ENCODE results near the gene ADGRB3. TPM values are rescaled to one million over a fixed set of nuclear protein-coding genes. Genes with fewer than 3 reads are reported as not detected.

The ADGRB3 gene
- total RNA-seq, 4 donors from 2014 or later, result 0.30 to 0.94 (median 0.35) TPM

DNA sequence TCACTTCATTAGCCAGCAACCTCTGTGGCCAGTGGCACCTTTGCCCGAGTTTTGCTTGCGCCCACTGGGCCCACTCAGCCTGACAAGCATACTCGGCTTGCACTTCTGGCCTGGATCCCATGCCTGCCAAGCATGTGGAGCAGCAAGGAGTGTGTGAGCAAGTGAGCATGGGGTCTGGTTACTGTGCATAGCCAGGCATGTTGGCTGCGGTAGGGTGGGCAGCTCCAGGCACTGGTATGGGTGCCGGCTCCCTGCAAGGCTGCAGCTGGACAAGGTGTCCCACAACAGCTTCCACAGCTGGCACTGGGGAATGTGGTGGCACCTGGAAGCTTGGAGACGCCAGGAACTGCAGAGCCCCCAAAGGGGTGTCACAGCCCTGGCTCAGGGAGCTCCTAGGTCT, 510.0 kb downstream of the ADGRB3 start:
- no peak for TF ChIP-seq POLR2A (IDR thresholded peaks at IDR 0.05)
- TF ChIP-seq, protein P1, sequence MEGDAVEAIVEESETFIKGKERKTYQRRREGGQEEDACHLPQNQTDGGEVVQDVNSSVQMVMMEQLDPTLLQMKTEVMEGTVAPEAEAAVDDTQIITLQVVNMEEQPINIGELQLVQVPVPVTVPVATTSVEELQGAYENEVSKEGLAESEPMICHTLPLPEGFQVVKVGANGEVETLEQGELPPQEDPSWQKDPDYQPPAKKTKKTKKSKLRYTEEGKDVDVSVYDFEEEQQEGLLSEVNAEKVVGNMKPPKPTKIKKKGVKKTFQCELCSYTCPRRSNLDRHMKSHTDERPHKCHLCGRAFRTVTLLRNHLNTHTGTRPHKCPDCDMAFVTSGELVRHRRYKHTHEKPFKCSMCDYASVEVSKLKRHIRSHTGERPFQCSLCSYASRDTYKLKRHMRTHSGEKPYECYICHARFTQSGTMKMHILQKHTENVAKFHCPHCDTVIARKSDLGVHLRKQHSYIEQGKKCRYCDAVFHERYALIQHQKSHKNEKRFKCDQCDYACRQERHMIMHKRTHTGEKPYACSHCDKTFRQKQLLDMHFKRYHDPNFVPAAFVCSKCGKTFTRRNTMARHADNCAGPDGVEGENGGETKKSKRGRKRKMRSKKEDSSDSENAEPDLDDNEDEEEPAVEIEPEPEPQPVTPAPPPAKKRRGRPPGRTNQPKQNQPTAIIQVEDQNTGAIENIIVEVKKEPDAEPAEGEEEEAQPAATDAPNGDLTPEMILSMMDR (IDR thresholded peaks at IDR 0.05), result no peak
- H3K4me3 ChIP-seq (ENCODE audit: low read depth, poor library complexity, severe bottlenecking), result no peak overlapping the region
- intact Hi-C loops (cut with DNase I; ENCODE audit: low total_unique reads), result no loop called here
- no peak for DNase-seq (ENCODE audit: low spot score in 2 of 2)
- WGBS, 2 donors, result 77 to 78% methylated on average over 6 of the region's 6 CpGs

DNA sequence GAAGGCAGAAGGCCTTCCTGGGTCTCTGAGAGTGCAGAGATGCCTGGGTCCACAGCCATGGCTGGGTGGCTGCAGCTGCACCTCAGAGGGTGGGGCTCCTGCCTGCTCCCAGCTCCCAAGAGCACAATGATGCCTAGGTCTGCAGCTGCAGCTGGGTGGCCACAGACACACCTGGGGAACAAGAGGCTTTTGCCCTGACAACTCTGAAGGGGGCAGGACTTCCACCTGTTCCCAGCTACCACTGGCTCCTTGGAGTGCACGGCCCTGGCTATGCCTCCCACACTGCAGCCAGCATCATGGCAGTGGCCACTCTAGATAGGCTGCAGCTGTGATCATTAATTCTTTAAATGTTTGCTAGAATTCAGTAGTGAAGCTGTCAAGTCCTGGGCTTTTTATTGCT, 511.3 kb downstream of the ADGRB3 start:
- TF ChIP-seq, protein P1 (IDR thresholded peaks at IDR 0.05), result no peak
- TF ChIP-seq POLR2A (IDR thresholded peaks at IDR 0.05), result no peak
- intact Hi-C loops (cut with DNase I; ENCODE audit: low total_unique reads), result no loop called here
- no peak for DNase-seq (ENCODE audit: low spot score in 2 of 2)
- WGBS, 2 donors, result 50 to 88% methylated on average over 1 of the region's 1 CpG
- H3K4me3 ChIP-seq (ENCODE audit: low read depth, poor library complexity, severe bottlenecking), result no peak overlapping the region

DNA sequence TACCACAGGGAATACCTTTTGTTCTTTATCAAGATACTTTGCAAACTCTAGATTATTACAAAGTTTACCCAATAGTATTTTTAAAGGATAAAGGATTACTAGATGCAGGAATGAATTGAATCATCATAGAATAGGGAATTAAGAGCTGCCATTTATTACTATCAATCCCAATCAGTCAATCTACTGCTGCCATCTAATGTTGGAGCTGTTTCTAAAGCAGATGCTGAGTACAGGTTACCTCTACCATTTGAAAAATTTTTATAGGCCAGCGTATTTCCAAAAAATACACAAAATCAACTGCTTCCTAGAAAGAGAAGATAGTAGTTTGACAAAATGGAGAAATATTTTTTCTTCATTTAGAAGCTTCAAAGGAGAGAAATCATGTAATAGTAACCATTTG, 520.4 kb downstream of the ADGRB3 start:
- 85 to 94% methylated on average over 1 of the region's 1 CpG for WGBS, 2 donors
- TF ChIP-seq, protein P1 (IDR thresholded peaks at IDR 0.05), result no peak
- no peak for TF ChIP-seq POLR2A (IDR thresholded peaks at IDR 0.05)
- intact Hi-C loops (cut with DNase I; ENCODE audit: low total_unique reads), result no loop called here
- no peak for DNase-seq (ENCODE audit: low spot score in 2 of 2)
- no peak overlapping the region for H3K4me3 ChIP-seq (ENCODE audit: low read depth, poor library complexity, severe bottlenecking)

DNA sequence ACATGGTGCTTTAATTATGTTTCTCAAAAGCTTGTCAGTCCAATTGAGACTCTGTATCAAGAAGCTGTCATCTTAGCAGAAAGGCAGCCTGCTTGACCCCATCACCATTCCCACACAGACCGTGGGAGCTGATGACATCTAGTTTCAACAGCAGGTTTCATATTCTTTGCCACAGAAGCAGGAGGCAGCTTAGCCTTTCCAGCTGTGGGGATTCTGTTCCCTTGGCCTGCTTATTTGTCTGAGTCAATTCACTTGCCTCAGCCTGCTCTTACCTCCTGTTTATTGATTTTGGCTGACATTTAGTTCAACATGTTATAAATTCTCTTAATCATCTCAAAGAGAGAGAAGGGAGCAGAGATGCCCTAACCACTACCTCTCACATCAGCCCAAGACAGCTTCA, 527.7 kb downstream of the ADGRB3 start:
- no peak overlapping the region for H3K4me3 ChIP-seq (ENCODE audit: low read depth, poor library complexity, severe bottlenecking)
- no peak for DNase-seq (ENCODE audit: low spot score in 2 of 2)
- TF ChIP-seq, protein P1 (IDR thresholded peaks at IDR 0.05), result no peak
- TF ChIP-seq POLR2A (IDR thresholded peaks at IDR 0.05), result no peak
- intact Hi-C loops (cut with DNase I; ENCODE audit: low total_unique reads), result no loop called here
- 22 to 41% methylated on average over 1 of the region's 1 CpG for WGBS, 2 donors

DNA sequence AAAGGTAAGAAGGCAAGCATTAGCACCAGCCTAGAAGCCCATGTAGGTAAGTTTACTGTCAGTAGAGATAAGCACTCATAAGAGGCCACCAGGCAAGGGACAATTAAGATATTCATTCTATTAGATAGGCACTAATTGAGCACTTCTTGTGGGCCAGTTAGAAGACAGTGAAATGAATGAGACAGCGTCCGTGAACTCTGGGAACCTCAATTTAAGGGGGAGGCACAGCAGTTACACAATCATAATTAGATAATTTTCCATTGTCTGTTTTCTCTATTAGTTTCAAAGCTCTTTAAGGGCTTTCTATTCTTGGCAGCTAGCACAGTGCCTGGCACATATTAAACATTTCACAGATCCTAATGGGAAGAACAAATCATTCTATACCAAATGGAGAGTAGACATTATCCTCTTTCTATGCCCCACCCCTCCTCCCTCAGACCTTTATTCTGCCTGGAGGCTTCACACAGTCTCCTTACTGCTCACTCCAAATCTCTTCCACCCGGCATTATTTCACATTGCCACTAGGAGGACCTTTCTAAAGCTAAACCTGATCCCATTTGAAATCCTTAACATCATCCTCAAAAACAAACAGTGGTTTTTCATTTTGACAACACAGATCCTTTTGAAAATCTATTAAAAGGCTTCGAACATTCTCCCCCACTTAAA, 529.6 kb downstream of the ADGRB3 start:
- intact Hi-C loops (cut with DNase I; ENCODE audit: low total_unique reads), result no loop called here
- 58 to 64% methylated on average over 4 of the region's 4 CpGs for WGBS, 2 donors
- TF ChIP-seq, protein P1 (IDR thresholded peaks at IDR 0.05), result no peak
- TF ChIP-seq POLR2A (IDR thresholded peaks at IDR 0.05), result no peak
- no peak for DNase-seq (ENCODE audit: low spot score in 2 of 2)
- H3K4me3 ChIP-seq (ENCODE audit: low read depth, poor library complexity, severe bottlenecking), result no peak overlapping the region

DNA sequence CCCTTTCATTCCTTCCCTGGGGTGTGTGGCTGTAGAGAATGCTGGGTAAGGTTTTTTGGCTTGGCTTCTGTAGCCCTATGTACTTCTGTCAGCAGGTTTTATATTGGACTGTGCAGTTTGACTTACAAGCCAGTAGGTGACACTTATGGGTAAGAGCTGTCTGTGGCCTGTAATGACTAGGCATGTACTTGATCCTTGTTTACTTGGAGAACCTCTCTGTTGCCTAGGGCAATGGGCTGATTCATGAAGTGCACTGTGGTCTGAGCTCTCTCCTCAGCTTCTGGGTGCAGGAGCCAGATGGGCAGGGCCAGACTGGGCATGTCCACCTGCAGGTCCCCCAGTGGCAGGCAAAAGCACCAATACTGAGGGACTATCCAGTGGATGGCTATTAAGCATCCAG, 544.6 kb downstream of the ADGRB3 start:
- no peak for DNase-seq (ENCODE audit: low spot score in 2 of 2)
- TF ChIP-seq POLR2A (IDR thresholded peaks at IDR 0.05), result no peak
- TF ChIP-seq, protein P1 (IDR thresholded peaks at IDR 0.05), result no peak
- intact Hi-C loops (cut with DNase I; ENCODE audit: low total_unique reads), result no loop called here
- no peak overlapping the region for H3K4me3 ChIP-seq (ENCODE audit: low read depth, poor library complexity, severe bottlenecking)

All from lower leg skin (tissue), 4 donors.